GM19455 (cell line): Measurements from ENCODE around the gene MCF2L2.
"Not testable (repeated sequence)": the region's sequence is repeated elsewhere in the genome, so short reads cannot be mapped to it uniquely, and the experiment has no call there.

ENCODE experiments used
- ATAC-seq: cut with Tn5 transposase; IDR thresholded peaks from one replicate; pipeline ENCODE4 v1.9.1; 2021; ENCODE audit not compliant: unreplicated experiment

The MCF2L2 gene, protein sequence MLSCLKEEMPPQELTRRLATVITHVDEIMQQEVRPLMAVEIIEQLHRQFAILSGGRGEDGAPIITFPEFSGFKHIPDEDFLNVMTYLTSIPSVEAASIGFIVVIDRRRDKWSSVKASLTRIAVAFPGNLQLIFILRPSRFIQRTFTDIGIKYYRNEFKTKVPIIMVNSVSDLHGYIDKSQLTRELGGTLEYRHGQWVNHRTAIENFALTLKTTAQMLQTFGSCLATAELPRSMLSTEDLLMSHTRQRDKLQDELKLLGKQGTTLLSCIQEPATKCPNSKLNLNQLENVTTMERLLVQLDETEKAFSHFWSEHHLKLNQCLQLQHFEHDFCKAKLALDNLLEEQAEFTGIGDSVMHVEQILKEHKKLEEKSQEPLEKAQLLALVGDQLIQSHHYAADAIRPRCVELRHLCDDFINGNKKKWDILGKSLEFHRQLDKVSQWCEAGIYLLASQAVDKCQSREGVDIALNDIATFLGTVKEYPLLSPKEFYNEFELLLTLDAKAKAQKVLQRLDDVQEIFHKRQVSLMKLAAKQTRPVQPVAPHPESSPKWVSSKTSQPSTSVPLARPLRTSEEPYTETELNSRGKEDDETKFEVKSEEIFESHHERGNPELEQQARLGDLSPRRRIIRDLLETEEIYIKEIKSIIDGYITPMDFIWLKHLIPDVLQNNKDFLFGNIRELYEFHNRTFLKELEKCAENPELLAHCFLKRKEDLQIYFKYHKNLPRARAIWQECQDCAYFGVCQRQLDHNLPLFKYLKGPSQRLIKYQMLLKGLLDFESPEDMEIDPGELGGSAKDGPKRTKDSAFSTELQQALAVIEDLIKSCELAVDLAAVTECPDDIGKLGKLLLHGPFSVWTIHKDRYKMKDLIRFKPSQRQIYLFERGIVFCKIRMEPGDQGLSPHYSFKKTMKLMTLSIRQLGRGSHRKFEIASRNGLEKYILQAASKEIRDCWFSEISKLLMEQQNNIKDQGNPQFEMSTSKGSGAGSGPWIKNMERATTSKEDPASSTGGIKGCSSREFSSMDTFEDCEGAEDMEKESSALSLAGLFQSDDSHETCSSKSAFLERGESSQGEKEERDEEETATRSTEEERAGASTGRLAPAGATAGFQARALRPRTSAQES

DNA sequence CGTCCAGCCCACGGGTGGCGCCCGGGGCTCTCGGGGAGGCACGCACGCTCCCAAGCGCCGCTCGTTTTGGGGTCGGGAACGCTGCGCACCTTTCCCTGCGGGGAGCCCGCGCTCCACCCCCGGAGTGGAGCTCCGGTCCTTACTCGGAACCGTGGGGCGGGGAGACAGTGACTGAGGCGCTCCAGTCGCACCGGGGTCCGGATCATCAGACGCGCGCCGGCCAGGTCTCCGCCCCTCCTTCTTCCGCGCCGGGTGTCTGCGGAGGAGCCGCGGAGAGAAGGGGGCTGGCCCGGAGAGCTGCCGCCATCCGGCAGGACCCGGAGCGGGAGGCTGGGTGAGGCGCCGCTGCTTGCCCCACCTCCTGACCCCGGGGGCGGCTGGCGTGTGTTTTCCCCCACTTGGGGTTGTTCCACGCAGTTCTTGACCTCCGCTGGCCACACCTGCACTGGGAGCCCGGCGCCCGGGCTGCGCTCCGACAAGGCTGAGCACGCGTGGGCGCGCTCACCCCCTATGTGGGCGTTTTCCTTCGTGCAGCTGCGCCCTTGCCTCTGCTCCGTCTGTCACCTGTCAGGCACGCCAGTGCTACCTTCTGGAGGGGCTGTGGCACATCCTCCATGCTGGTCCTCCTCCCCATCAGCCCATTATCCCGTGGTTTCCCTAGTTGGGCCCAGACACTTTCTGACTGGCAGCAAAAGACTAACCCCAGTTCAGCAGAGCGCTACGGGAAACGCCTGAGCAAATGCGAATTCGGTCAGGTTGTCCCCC, at the start of gene MCF2L2:
Gene MCF2L2 (minus strand): TSS at position 173 of the 765 bp plus-strand sequence. CDS start 642 bp downstream, outside the sequence.
- peak; percentile 89 for ATAC-seq

DNA sequence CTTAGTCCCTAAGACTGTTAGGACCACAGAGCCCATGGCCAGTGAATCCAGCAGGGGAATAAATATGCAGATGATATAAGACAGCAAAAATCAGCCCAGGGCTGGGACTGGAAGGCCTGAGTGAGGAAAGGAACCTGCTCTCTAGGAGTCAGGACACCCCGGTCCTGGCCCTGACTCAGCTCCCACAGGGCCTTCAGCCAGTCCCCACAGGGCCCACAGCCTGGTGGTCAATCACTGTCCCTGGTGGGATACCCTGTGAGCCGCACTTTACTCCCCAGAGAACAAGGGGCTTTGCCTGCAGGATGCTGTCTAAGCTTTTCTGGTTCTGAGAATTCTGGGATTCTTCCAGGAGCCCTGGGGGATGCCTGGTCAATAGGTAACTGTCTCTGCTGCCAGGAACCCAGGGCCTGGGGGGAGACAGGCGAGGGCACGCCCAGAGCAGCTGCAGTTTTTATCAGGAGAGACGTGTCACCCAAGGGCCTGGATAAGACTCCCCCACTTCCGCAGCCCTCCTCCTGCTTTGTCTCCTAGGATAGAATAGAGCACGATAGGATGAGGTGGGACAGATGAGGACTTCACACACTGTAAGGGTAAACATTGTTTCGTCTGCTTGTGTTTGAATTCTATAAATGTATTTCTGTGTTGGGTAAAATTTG, 49.5 kb upstream of the MCF2L2 start:
- no peak for ATAC-seq

DNA sequence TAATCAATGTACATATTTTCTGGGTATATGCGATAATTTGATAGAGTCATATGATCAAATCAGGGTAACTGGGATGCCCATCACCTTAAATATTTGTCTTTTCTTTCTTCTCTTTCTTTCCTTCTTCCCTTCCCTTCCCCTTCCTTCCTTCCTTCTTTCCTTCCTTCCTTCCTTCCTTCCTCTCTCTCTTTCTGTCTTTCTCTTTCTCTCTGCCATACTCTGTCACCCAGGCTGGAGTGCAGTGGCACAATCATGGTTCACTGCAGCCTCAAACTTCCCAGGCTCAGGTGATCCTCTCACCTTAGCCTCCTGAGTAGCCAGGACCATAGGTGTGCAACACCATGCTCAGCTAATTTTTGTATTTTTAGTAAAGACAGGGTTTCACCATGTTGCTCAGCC, 47.3 kb upstream of the MCF2L2 start:
- ATAC-seq: not testable (repeated sequence)

DNA sequence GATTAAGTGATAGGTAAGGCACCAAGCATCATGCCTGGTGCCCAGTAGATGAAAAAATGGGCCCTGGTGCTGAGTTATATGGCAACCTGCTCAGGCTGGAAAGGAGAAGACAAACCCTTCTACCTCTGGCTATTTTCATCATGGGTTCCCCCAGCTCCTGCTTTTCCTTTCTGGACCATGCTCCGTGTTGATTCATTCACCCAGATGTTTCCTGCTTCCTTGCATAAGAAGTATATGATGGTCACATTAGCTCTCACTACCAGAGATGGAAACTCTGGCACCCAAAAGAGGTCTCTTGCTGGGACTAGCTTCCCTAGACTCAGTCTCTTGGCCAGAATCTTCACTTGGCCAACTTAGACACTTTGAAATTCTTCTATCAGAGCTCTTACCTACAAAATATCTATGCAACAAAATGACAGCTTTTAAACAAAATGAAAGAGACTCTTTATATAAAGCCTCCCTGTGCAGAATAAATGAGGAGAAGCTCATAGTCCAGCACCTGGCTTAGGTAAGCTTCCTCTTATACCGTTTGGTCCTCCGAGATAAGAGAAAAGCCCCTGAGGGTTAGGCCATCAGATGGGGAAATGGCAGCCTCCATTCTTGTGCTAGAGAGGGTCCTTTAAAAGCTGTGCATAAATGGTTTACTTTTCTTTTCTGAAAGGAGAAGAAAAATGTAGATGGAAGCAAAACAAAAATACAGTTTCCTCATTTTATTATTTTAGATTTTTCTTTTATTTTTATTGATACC, 46.8 kb upstream of the MCF2L2 start:
- ATAC-seq: no peak

DNA sequence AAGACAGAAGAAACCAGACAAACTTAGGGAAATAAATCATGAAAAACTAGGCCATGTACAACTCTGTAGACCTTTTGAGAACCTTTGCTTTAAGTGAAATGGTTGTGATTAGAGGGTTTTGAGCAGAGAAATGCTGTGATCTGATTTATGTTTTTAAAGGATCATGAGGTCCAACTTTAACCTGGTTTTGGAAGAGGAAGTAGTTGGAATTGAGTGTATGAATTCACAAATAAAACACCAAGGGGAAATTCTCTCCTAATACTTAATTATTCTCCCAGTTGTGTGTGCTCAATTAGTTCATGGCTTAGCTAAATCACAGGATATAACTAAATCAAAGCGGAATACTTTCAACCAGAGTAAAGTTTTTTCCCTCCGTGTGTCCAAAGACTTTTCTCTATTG, 45.5 kb upstream of the MCF2L2 start:
- no peak for ATAC-seq

DNA sequence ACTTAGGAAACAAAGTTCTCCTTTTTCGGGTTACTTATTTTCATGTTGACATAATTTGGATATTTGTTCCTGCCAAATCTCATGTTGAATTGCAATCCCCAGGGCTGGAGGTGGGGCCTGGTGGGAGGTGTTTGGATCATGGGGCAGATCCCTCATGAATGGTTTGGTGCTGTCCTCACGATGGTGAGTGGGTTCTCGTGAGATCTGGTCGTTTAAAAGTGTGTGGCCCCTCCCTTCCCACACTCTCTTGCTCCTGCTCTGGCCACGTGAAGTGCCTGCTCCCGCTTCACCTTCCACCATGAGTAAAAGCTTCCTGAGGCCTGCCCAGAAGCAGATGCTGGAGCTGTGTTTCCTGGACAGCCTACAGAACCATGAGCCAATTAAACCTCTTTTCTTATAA, 43.7 kb upstream of the MCF2L2 start:
- ATAC-seq: no peak

DNA sequence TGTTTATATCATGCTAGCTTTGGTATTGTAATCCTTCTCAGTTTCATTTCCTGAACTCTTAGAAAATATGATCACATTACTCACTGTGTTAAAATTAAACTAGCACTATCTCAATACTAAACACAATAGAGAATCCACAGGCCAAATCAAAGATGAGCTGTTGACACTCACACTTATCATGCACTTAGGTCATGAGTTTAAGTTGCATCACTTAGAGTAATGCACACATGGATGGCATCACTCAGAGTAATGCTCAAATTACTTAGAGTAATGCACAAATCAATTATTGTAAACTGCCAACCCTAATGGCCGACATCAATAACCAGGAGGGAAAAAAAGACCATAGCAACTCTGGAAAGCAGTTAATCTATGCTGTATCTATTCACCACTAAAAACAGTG, 40.0 kb upstream of the MCF2L2 start:
- ATAC-seq: no peak

DNA sequence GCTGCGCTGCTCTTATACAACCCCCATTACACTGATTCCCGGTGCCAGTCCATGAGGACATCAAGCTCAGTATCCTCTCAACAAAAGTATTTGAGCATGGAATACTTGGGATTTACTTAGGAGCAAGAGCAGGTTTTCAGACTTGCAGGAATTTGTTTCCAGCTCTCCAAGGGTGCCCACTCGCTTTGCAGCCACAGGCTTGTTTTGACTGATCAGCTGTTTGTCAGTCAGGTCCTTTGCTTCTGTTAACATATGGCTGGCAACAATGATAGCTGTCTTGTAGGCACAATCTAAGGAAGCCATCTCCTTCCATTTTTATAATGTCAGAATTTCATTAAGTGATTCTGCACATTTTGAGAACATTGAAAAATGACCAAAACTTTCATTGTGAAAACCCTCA, 38.2 kb upstream of the MCF2L2 start:
- no peak for ATAC-seq

DNA sequence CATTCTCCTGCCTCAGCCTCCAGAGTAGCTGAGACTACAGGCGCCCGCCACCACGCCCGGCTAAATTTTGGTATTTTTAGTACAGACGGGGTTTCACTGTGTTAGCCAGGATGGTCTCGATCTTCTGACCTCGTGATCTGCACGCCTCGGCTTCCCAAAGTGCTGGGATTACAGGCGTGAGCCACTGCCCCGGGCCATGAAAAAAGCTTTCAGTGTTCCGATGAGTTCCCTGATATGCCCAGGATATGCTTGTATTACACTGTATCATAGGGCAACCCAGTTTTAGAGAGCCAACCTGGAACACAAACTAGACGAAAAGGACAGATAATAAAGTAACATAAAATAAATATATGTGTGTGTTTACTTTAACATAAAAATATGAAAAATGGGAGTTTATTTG, 37.3 kb upstream of the MCF2L2 start:
- not testable (repeated sequence) for ATAC-seq

DNA sequence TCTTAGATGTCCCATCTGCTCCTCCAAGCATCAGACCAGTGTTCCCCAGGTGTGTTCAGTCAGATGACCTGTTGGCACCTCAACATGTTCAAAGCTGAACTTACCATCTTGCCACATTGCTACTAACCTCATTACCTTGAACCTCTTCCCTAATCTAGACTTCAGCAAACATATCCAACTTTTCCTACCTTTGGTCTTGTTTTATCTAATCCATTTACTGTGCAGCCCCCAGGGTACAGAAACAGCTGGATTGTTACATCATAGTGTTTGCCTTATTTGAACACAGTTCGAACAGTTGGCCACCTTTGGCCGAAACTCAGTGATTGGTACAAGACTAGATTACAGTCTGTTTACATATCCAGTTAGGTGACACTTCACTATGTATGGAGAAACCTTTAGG, 36.1 kb upstream of the MCF2L2 start:
- ATAC-seq: no peak

DNA sequence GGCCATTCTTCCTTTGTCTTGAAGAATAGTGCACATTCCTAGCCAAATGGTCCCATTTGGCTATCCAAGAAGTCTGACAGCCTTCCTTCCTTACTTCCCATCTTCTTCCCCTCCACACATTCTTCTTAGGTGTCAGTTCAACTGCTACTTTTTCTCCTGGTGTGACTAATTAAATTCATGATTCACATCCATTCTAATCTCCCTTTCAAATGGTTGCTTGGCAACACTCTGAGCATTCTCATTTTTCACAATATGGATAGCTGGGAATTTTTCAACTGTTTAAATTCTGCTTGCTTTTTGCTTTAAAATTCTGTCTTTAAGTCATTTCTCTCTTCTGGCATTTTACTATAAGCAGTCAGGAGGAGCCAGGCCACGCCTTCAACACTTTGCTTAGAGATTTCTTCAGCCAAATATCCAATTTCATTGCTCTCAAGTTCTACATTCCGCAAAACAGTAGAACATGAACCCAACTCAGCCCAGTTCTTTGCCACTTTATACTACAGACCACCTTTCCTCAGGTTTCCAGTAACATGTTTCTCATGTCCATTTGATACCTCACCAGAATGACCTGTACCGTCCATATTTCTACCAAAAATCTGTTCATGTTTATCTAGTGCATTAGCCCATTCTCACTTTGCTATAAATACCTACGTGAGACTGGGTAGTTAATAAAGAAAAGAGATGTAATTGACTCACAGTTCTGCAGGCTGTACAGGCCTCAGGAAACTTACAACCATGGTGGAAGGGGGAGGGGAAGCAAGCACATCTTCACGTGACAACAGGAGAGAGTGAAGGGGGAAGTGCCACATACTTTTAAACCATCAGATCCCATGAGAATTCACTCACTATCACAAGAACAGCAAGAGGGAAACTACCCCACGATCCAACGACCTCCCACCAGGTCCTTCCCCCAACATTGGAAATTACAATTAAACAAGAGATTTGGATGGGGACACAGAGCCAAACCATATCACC, 31.9 kb upstream of the MCF2L2 start:
- ATAC-seq: no peak

DNA sequence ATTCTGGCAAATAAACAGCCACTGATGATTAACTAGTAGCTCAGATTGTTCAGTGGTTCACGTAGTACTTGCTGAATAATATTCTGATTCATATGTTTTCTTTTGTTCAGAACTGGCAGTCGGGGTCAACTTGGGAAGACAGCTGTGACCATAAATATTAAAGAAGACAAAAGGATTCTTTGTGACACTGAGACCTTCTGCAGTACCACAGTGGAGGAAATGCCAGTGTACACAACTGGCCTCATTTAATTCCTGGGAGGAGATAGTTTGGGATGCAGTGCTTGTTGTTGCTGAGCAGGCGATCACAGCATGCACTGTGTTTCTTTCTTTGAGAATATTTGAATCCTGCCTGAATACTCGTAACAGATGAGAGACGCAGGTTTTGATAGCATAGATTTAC, 26.7 kb upstream of the MCF2L2 start:
- no peak for ATAC-seq

DNA sequence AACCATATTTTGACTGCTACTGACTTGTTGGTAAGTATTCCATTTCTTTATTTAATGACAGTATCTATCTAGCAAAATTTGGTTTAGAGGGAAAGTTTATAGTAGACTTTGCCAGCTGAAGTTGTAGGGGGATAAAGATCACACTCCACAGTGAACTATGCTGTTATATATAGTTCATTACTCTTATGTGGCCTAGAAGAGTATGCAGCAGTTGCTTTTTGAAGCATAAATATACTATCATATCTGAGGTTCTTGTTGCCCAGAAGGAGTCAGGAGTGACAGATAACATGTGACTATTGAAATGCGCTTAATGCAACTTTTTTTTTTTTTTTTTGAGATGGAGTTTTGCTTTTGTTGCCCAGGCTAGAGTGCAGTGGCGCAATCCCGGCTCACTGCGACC, 25.6 kb upstream of the MCF2L2 start:
- ATAC-seq: no peak

DNA sequence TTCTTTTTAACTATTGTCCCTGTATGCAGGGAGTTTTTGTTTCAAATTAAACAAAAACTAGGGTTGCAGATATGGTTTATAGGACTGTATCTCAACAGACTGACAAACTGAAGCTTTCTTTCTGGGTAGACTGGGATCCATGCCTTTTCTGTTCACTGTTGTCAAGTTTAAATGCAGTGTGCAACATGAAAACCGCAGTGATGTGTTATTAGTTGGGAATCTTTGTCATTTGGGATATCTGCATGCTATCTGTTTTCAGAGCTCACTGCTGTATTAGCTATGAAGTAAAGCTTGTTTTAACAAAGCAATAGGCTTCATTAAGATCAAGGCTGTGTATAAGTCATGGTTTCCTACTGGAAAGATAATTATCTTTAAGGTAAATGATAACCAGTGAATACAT, 21.4 kb upstream of the MCF2L2 start:
- ATAC-seq: no peak

DNA sequence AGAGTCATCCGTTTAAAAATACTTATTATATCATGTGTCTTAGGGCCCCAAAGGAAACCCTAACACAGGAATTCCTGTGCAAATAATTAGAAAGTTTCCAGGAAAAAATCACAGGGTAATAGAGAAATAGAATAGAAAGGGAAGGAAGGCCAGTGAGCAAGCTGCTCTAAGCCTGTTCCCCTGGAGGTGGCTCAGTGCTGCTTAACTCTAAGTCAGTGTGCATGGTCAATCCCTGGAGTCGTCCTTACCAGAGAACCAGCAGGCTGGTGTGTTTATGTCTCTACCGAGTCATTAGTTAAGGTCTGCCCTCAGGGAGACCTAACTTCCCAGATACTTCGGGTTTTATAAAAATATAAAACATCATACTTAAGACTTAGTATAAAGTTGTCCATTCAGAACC, 21.0 kb upstream of the MCF2L2 start:
- no peak for ATAC-seq

DNA sequence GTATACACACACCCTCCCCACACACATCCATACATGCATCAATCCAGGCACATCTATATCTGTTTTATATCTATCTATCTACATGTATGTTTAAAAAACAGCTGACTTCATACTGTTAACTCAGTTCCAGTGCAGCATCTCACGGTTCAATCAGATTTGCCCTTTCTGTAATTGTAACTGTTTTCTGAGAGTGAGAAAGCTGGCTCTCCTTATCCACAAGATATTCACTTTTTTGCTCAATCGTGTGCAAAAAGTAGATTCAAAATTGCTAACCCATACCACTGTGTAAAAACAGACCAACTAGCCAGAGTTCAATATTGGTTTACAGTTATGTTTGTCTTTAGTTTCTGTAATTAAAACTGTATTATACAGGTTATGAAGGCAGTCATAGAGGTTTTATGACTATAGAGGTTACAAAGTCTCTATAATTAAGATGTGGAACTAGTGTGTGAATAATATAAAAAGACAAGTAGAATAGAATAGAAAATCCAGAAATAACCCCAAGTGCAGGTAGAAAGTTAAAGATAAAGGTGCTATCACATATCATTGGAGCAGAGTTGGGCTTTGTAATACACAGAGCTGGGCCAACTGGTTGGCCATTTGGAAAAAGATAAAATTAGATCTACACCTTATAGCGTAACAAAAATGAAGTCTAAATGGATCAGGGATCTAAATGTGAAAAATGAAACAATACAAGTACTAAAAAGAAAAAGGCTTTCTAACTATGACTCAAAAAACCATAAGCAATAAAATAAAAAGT, 20.1 kb upstream of the MCF2L2 start:
- no peak for ATAC-seq

DNA sequence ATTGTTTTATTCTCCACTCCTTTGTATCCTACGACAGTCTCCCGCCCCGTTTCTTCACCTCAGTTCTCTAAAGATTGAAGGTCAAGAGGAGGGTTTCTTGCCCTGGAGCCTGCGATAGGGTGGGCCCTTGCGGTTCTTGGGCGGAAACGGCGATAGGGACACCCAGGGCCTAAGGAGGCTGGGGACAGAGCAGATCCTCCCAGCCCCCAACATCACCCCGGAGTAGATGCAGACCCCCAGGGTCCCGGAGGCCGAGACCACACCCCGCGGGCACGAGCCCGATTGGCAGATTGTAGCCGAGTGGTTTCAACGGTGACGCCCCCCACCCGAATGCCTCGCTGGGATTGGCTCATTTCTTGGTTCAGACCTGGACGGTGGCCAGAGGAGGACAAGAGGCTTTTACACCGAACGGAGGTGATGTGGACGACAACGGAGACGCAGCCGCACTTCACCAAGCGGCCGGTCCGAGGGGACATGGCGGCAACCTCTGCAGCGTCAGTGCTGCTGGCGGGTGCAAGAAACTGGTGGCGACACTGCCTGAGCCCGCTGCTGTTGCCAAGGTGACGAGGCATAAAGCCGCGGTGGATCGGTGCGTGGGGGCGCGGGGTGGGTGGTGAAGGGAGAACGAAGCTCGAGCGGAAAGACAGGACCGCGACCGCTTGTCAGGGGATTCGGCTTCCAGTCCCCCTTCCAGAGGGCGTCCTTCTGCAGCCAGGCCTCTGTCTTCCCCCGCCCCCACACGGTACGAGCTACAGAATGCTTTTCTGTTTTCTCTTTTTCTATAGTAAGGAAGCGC, 19.0 kb upstream of the MCF2L2 start:
- peak; percentile 85 for ATAC-seq
